ENCODE measurements around the gene SLC34A2.
A peak's percentile ranks its signal among the peaks of the same experiment; 100 is the strongest.

SLC34A2 gene

DNA sequence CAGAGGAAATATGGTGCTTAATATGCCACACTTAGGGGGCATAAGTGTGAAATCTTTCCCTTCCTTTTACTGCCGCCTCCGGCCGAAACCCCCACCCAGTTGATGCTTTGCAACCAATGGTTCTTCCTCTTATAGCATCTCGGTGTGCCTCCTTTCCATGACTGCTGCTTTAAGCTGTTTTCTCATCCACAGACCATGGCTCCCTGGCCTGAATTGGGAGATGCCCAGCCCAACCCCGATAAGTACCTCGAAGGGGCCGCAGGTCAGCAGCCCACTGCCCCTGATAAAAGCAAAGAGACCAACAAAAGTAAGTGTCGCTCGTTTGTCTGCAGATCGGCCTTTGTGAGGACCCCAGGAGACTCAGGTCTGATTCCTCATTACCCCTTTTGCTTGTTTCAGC, 6.7 kb downstream of the SLC34A2 start:
- DNase-seq, result no peak

DNA sequence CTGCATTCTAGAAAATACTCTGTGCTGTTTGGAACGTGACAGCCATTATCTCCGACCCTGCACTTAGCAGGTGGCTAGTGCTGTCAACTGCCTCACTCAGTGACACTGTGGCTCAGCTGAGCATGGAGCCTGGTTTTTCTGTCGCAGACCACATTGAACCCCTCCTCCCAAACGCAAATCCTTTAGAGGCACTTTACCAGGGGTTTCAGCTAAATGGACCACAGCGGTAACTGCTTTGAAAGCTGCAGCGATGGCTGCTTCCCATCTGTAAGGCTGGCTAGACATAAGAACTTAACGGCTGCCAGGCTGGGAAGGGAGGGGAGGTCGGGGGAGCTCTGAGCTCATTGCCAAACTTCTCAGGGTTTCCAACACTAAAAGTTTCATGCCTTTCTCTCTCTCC, 8.1 kb downstream of the SLC34A2 start:
- peak; percentile 61 for DNase-seq

DNA sequence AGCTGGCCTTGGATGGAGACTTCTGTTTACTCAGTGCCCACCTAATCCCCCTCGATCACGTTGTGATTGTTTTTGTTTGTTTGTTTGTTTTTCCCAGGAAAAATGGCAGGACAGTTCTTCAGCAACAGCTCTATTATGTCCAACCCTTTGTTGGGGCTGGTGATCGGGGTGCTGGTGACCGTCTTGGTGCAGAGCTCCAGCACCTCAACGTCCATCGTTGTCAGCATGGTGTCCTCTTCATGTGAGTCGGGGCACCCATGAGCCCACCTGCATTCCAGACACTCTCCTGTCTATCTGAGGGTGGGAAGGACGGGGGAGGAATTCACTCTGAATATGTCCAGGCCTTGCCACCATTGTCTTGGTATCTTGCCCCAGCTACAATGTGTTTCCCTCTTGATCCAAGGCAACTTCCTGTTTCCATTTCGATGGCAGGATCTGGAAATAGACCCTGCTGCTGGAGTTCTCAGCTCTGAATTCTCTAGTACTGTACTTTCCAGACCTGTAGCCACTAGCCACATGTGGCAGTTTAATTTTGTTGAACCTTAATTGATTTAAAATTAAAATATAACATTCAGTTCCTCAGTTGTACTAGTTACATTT, 10.5 kb downstream of the SLC34A2 start:
- no peak for DNase-seq

DNA sequence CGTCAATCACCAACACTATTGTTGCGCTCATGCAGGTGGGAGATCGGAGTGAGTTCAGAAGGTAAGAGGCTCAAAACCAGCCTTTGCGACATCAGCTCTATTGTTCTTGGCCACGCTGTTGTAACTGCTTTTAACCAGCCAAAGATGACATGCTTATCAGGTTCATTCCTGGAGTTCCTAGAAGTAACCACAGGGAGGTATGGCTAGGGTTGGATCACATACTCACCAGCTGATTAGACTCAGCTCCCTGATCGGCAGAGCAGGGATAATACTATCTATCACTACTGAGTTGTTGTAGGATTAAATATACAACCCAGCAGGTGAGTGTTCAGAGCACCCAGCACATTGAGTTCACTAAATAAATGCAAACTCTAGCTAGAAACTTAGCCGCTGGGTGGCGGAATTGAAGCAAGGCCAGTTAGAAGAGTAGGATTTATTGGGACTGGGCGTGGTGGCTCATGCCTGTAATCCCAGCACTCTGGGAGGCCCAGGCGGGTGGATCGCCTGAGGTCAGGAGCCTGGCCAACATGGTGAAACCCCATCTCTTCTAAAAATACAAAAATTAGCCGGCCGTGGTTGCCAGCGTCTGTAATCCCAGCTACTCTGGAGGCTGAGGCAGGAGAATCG, 12.4 kb downstream of the SLC34A2 start:
- DNase-seq, result peak; percentile 66

DNA sequence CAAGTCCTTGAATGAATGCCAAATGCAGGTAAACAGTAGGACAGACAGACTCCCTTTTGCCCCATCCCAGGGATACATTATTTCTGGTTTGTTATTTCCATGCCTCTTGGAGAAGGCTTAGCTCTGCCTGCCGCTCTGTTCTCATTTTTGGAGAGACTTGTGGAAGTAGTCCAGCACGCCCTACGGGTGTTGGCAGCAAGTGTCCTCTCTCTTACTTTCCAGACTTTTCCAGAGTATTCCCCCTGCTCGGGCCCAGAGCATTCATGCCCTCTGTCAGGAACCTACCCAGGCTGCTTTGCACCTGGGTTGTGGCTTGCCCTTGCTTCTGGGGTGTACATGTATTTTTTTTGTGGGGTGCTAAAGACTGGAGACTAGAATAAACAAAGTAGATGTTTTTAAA, 15.3 kb downstream of the SLC34A2 start:
- no peak for DNase-seq

DNA sequence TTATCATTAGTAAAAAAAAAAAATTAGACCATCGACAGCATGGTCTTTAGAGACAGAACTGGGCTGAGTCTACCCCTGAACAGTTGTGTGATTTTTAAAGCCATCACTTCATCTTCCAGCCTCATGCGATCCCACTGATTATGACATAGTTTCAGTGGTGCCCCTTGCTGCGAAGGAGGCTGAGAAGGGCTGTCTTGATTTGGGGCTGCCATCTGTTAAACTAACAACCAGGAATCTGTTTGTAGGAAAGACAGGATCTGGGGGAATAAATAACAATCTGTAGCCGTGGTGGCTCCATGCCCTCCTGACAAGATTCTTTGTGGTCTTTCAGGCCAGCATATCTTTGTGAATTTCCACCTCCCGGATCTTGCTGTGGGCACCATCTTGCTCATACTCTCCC, 17.1 kb downstream of the SLC34A2 start:
- no peak for DNase-seq

DNA sequence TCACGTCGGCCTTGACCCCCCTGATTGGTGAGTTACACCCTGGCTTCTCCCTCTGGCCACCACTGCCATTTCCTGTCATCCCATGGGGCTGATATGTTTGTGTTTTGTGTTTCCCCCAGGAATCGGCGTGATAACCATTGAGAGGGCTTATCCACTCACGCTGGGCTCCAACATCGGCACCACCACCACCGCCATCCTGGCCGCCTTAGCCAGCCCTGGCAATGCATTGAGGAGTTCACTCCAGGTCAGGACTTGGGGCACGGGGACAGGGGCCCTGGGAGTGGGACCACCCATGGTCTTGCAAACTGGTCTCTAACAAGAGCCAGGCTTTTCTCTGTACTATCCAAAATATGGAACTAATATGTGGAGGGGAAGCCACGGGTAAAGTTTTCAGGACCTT, 18.7 kb downstream of the SLC34A2 start:
- DNase-seq, result no peak

DNA sequence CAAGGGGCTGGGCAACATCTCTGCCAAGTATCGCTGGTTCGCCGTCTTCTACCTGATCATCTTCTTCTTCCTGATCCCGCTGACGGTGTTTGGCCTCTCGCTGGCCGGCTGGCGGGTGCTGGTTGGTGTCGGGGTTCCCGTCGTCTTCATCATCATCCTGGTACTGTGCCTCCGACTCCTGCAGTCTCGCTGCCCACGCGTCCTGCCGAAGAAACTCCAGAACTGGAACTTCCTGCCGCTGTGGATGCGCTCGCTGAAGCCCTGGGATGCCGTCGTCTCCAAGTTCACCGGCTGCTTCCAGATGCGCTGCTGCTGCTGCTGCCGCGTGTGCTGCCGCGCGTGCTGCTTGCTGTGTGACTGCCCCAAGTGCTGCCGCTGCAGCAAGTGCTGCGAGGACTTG, 20.6 kb downstream of the SLC34A2 start:
- no peak for DNase-seq

DNA sequence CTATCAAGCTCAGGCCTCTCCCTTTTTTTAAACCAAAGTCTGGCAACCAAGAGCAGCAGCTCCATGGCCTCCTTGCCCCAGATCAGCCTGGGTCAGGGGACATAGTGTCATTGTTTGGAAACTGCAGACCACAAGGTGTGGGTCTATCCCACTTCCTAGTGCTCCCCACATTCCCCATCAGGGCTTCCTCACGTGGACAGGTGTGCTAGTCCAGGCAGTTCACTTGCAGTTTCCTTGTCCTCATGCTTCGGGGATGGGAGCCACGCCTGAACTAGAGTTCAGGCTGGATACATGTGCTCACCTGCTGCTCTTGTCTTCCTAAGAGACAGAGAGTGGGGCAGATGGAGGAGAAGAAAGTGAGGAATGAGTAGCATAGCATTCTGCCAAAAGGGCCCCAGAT, 21.5 kb downstream of the SLC34A2 start:
- no peak for DNase-seq

DNA sequence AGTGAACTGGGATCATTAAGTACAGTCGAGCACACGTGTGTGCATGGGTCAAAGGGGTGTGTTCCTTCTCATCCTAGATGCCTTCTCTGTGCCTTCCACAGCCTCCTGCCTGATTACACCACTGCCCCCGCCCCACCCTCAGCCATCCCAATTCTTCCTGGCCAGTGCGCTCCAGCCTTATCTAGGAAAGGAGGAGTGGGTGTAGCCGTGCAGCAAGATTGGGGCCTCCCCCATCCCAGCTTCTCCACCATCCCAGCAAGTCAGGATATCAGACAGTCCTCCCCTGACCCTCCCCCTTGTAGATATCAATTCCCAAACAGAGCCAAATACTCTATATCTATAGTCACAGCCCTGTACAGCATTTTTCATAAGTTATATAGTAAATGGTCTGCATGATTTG, 22.3 kb downstream of the SLC34A2 start:
- DNase-seq, result no peak

DNA sequence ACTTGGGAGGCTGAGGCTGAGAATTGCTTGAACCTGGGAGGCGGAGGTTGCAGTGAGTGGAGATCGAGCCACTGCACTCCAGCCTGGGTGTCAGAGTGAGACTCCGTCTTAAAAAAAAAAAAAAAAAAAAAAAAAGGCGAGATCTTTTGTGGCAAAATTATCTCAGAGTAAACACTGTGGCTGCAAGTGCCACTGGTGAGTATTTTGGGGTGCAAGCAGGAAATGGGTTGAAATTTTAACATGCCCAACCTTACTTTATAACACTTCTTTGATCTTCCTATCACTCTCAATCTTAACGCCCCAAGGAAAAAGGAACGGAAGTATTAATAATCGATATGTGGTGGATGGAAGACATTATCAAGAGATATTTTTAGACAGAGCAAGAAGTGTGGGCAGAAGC, 32.1 kb downstream of the SLC34A2 start:
- DNase-seq, result no peak

DNA sequence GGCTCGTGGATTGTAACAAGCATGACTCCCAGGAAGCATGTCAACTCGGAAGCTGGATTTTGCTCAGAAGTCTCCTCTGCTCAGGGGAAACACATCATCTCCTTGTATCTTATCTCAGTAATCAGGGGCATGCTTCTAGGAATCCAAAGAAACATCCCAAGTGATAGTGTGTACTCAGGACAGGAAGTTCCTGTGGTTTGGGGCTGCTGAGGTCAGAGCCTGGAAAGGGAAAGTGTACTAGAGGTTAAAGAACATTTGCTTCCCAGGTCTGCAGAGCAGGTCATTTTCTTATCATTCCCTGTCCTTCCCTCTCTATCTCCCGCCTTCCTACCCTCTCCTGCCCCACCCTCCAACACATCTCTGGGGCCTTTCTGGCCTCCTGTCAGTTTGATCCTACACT, 38.8 kb downstream of the SLC34A2 start:
- DNase-seq, result peak; percentile 83

DNA sequence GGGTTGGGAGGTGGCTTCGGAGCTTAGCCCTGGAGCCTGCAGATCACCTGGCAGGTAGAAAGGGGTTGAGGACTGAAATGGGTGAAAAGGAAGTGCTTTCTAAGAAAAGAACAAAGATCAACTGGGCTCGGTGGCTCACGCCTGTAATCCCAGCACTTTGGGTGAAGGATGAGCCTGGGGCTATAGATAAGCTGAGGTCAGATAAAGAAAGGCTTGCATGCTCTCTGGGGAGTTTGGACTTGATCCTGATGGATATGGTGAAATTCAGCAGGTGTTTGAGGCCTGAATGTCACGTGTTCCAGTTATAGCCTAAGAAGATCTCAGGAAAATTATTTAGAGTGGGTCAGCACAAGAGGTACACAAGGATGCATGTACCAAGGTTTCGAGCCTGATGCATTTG, 40.8 kb downstream of the SLC34A2 start:
- no peak for DNase-seq

DNA sequence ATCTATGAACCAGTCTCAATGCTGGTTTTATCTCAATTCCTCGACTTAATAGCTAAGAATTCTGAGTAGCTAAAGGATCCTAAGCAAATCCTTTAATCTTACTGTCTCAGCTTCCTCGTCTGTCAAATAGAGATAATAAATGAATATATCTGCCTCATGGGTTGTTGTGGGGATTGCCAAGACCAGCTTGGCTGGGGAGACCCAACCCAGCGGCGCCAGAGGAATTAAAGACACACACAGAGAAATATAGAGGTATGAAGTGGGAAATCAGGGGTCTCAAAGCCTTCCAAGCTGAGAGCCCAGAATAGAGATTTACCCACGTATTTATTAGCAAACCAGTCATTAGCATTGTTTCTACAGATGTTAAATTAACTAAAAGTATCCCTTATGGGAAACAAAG, 41.9 kb downstream of the SLC34A2 start:
- DNase-seq, result no peak

DNA sequence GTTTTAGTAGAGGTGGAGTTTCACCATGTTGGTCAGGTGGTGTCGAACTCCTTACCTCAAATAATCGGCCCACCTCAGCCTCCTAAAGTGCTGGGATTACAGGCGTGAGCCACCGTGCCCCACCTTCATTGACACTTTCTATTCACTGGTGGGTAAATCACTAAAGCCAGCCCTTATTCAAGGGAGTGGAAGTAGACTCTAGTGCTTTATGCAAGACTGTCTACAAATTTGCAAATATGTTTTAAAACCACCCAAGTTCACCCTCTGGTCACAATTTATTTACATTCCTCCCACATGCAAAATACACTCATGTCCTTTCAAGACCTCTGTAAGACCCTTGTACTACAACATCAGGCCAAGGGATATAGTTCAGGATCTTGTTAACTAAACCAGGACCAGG, 45.0 kb downstream of the SLC34A2 start:
- DNase-seq, result no peak

DNA sequence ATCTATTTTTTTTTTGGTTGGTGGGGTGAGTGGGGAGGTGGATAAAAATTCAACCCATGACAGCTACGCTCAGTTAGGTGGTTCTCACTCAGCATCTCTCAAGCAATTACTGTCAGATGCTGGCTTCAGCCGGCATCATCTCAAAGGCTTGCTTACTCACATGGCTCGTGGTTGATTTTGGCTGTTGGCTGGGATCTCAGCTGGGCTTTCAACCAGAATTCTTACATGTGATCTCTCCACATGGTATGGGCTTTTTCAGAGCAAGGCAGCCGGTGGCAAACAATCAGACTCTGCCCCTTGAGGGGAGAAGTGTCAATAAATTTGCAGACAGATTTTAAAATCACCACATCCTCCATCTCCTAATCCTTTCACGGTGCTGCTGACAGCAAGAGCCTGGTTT, 47.2 kb downstream of the SLC34A2 start:
- no peak for DNase-seq

DNA sequence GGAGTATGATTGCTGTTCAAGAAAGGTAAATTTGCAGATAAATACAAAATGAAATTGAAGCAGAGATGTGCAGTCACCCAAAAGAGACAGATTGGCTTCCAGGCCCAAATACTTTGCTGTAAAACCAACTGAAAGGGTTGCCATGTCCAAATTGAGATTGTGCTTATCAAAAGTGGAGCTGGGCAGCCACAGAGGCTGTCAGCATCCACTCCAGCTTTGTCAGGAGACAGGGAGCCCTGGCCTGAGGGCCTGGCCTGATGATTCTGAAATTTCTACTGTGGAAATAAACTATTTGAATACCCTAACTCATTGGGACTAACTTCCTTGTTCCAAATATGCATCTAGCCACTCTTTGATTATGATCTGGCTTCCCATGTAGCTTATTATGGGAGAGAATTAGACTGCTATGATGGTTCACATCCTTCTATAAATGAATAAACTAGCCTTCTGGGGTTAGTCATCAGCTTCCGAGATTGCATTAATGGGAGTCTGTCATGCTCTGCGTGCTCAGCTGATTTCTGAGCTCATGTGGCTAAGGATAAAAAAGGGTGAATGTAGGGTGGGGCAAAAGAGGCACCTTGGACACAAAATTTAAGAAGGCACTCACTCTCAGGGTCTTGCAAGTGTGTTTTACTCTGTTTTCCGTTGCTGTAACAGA, 48.2 kb downstream of the SLC34A2 start:
- no peak for DNase-seq

DNA sequence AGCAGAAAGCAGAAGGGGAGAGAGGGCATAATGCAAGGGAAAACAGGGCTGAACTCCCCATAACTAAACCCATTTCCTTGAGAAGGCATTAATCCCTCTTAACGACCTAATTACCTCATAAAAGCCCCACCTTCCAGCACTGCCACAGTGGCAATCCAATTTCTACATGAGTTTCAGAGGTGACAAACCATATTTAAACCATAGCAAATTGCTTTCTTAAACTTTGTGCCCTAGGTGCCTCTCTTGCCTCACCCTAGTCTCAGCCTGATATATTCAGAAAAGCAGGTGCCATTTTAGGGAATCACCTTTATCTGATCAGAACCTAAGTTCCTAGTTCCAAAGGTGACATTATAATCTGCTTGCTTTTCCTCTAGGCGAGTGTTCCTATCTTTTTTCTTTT, 48.9 kb downstream of the SLC34A2 start:
- DNase-seq, result no peak

DNA sequence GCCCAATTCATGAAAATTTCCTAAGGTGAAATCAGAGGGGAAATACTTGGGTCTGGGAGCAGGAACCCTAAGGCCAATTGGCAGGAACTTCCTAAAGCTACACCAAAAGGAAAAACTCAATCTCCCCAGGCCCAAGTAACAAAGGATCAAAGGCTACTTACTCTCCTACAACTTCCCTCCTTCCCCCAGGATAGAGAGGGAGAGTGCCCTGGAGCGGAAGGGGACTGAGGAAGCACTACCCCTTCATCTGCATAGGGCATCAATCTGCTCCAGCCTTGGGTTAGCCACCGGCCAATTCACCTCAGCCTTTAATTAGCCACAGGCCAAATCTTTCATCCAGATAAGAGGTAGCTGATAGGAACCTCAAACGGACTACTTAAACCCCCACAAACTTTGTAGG, 55.0 kb downstream of the SLC34A2 start:
- no peak for DNase-seq

DNA sequence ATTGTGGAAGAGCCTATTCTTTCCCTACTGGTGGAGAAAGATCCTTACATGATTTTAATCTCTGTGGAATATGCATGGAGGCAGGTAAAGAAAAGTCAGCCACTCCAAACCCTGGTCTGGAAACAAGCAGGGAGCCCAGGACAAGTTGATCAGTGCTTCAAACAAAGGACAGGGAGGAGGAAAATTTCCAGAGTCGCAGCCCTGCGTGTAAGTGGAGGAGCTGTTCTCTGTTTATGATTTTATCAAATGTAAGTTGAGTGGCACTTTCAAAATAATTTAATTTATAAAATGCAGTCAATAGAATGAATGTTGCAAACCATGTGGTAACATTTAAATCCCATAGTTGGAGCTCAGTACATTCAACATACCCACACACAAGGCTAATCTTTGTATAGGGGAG, 57.0 kb downstream of the SLC34A2 start:
- no peak for DNase-seq

DNA sequence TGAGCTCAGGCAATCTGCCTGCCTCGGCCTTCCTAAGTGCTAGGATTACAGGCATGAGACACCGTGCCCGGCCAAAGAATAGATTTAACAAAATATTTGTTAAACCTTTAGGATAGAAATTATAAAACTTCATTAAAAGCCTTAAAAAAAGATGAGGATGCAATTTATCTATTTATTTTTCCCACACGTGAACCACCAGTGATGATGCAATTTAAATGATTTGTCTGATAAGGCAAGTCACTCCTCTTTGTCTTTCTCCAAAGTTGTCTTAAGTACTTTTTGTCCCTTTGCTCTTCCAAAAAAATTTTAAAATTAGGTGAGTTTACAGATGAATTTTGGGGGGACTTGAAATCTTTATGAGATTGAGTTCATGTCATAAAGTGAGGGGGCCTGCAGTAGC, 58.2 kb downstream of the SLC34A2 start:
- DNase-seq, result no peak

DNA sequence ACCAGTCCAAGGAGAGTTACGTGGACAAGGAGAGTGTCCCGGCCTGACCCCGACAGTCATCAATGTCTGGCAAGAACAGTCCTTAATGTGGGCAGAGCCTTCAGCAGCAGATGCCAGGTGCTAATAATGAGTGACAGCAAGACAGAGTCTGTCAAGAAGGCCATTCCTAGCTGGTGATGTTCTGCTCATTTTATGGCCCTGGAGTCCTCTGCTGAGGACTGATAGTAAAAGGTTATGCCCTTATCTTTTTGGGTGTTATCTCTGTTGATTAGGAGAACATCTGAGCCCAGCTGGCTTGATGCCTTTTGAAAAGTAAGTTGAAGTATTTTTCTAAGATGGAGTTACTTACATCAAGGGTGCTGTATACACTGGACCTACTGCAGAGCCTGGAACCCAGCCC, 67.3 kb downstream of the SLC34A2 start:
- peak; percentile 54 for DNase-seq

DNA sequence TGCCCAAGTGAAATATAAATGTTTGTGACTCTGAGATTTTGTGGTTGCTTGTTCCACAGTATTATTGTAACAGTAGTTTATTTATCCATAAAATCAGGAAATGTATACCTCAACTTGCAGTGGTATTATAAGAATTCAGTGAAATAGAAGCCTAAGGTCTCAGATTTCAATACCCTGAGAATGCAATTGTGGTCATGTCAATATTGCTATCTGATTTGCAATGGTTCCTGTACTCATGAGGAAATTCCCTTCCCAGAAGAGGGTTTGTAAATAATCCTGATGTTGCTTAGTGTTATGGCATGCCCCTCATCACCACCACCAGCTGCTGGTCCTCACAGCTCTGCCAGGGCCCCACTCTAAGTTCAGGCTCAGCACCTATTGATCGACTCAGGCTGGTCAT, 67.8 kb downstream of the SLC34A2 start:
- DNase-seq, result no peak

DNA sequence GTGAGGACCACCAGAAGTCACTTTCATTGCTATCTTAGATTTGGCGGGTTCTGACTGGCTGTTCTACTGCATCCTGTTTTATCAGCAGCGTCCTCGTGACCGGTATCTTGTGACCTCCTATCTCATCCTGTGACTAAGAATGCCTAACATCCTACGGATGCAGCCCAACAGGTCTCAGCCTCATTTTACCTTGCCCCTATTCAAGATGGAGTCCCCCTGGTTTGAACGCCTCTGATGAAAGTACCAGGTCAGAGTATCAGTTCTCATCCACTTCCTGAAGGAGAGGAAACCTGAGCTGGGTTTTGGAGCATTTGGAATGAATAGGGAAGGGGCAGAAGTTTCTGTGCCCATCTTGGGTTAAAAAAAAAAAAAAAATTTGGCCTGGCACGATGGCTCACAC, 70.2 kb downstream of the SLC34A2 start:
- DNase-seq, result no peak
